Activated T-cell treated with anti-CD3 and anti-CD28 coated beads for 1 hour (primary cell): Measurements from ENCODE around the gene HMHB1.
"Not testable (repeated sequence)": the region's sequence is repeated elsewhere in the genome, so short reads cannot be mapped to it uniquely, and the experiment has no call there.

Experiments used
- DNase-seq: peaks from one replicate; pipeline ENCODE4 v3.0.0-alpha.2; 2020; ENCODE audit warnings: low read depth

The HMHB1 gene

GRCh38 chr5:143801252-143801939 lies 10.6 kb upstream of the HMHB1 start:
- no peak for DNase-seq

GRCh38 chr5:143805861-143806260 lies 6.1 kb upstream of the HMHB1 start:
- DNase-seq, result no peak

GRCh38 chr5:143806579-143806978 lies 5.4 kb upstream of the HMHB1 start:
- no peak for DNase-seq

- no peak for DNase-seq
Observed at GRCh38 chr5:143807401-143807800, 4.6 kb upstream of the HMHB1 start.

GRCh38 chr5:143816370-143816769 lies 4.4 kb downstream of the HMHB1 start:
- DNase-seq, result not testable (repeated sequence)

GRCh38 chr5:143819716-143820115 lies 7.8 kb downstream of the HMHB1 start:
- no peak for DNase-seq

- no peak for DNase-seq
Observed at GRCh38 chr5:143820451-143820850, 8.5 kb downstream of the HMHB1 start.

- DNase-seq, result peak; percentile 78
Observed at GRCh38 chr5:143824851-143825720, 13.1 kb downstream of the HMHB1 start.

- DNase-seq, result no peak
Observed at GRCh38 chr5:143826951-143827444, 15.0 kb downstream of the HMHB1 start.

- DNase-seq, result no peak
Observed at GRCh38 chr5:143828710-143829109, 16.7 kb downstream of the HMHB1 start.

- no peak for DNase-seq
Observed at GRCh38 chr5:143833177-143833576, 21.2 kb downstream of the HMHB1 start.

GRCh38 chr5:143835251-143835650 lies 23.3 kb downstream of the HMHB1 start:
- DNase-seq, result no peak

- DNase-seq, result no peak
Observed at GRCh38 chr5:143836161-143836725, 24.3 kb downstream of the HMHB1 start.

- no peak for DNase-seq
Observed at GRCh38 chr5:143837306-143837848, 25.4 kb downstream of the HMHB1 start.

GRCh38 chr5:143841446-143841845 lies 29.5 kb downstream of the HMHB1 start:
- DNase-seq, result no peak

GRCh38 chr5:143842920-143843319 lies 31.0 kb downstream of the HMHB1 start:
- DNase-seq, result no peak

GRCh38 chr5:143843461-143843860 lies 31.5 kb downstream of the HMHB1 start:
- DNase-seq, result no peak

GRCh38 chr5:143850050-143850683 lies 38.2 kb downstream of the HMHB1 start:
- no peak for DNase-seq

GRCh38 chr5:143851383-143851782 lies 39.4 kb downstream of the HMHB1 start:
- DNase-seq, result no peak

GRCh38 chr5:143860211-143860610 lies 48.2 kb downstream of the HMHB1 start:
- no peak for DNase-seq

GRCh38 chr5:143862271-143862670 lies 50.3 kb downstream of the HMHB1 start:
- DNase-seq, result no peak

GRCh38 chr5:143865426-143866025 lies 53.6 kb downstream of the HMHB1 start:
- no peak for DNase-seq
